Mucosa of gallbladder (tissue), 1 donor: ENCODE measurements around the gene TECPR1. TPM values are rescaled to one million over a fixed set of nuclear protein-coding genes. Genes with fewer than 3 reads are reported as not detected.

Experiments used
- DNase-seq: peaks from one replicate; pipeline ENCODE4 v3.0.0-alpha.2; 2020; ENCODE audit warnings: low spot score
- total RNA-seq: library from RNA; stranded (reverse); gene quantifications from one replicate; pipeline ENCODE4 v1.2.1, GENCODE V29; 2021
- donor health status: DM: no; HTN: no; CAD: no.

The TECPR1 gene
- total RNA-seq, 1 donor from 2014 or later, result 42.3 TPM

- peak; percentile 80 for DNase-seq
Observed at GRCh38 chr7:98284335-98285036, 32.5 kb upstream of the TECPR1 start.

- DNase-seq, result no peak
Observed at GRCh38 chr7:98283887-98284222, 31.8 kb upstream of the TECPR1 start.

- DNase-seq, result peak; percentile 47
Observed at GRCh38 chr7:98283127-98283886, 31.3 kb upstream of the TECPR1 start.

- DNase-seq, result no peak
Observed at GRCh38 chr7:98282703-98283102, 30.7 kb upstream of the TECPR1 start.

- peak; percentile 44 for DNase-seq
Observed at GRCh38 chr7:98281757-98282606, 29.9 kb upstream of the TECPR1 start.

- DNase-seq, result peak; percentile 93
Observed at GRCh38 chr7:98280791-98281756, 29.0 kb upstream of the TECPR1 start, which contains the start of gene BRI3. Gene BRI3, plus strand, starts transcription at chr7:98281686. Its CDS starts 110 bp downstream, at chr7:98281796.

GRCh38 chr7:98280296-98280695 is 28.3 kb upstream of the TECPR1 start:
- no peak for DNase-seq

- no peak for DNase-seq
Observed at GRCh38 chr7:98278936-98279335, 26.9 kb upstream of the TECPR1 start.

- no peak for DNase-seq
Observed at GRCh38 chr7:98278408-98278807, 26.4 kb upstream of the TECPR1 start.

- DNase-seq, result peak; percentile 44
Observed at GRCh38 chr7:98276241-98276761, 24.3 kb upstream of the TECPR1 start.

GRCh38 chr7:98267303-98267702 is 15.3 kb upstream of the TECPR1 start:
- no peak for DNase-seq

- DNase-seq, result no peak
Observed at GRCh38 chr7:98266840-98267239, 14.8 kb upstream of the TECPR1 start.

- no peak for DNase-seq
Observed at GRCh38 chr7:98265841-98266271, 13.8 kb upstream of the TECPR1 start.

- DNase-seq, result no peak
Observed at GRCh38 chr7:98257701-98258100, 5.7 kb upstream of the TECPR1 start.

- DNase-seq, result no peak
Observed at GRCh38 chr7:98256431-98256830, 4.4 kb upstream of the TECPR1 start.

GRCh38 chr7:98254951-98255610 is 3.0 kb upstream of the TECPR1 start:
- no peak for DNase-seq

GRCh38 chr7:98254516-98254915 is 2.5 kb upstream of the TECPR1 start:
- DNase-seq, result no peak

GRCh38 chr7:98252425-98253054 is 508 bp upstream of the TECPR1 start:
- DNase-seq, result no peak

GRCh38 chr7:98251231-98251600 is 816 bp downstream of the TECPR1 start:
- DNase-seq, result no peak

- DNase-seq, result no peak
Observed at GRCh38 chr7:98250789-98251188, 1.2 kb downstream of the TECPR1 start.
